HepG2 (cell line): ENCODE measurements around the gene LRRC15. TPM values are rescaled to one million over a fixed set of nuclear protein-coding genes. Genes with fewer than 3 reads are reported as not detected.
A peak's percentile ranks its signal among the peaks of the same experiment; 100 is the strongest.

Experiments
- HNF1A ChIP-seq, 2 experiments: sonication (generic) in 1 of 2; formaldehyde crosslinking in 1 of 2; IDR thresholded peaks; 2 replicates each; pipeline versions ENCODE4 v1.4.0 to v1.6.1; 2016 to 2020; ENCODE audit warnings: borderline replicate concordance in 1 of 2, low read depth in 1 of 2, mild to moderate bottlenecking in 1 of 2, missing genetic modification reagents in 1 of 2
- KAT2B ChIP-seq: fragments of 150-350 bp; IDR thresholded peaks from 2 replicates; pipeline ENCODE4 v1.6.1; 2014; ENCODE audit warnings: low read depth, low read length, borderline replicate concordance
- ZBTB2 ChIP-seq: sonication (generic); formaldehyde crosslinking; IDR thresholded peaks from 2 replicates; pipeline ENCODE4 v1.8.0; 2022; ENCODE audit warnings: low read depth, missing genetic modification reagents
- ZNF275 ChIP-seq: sonication (generic); formaldehyde crosslinking; IDR thresholded peaks from 2 replicates; pipeline ENCODE4 v1.8.0; 2022; ENCODE audit warnings: missing genetic modification reagents, mild to moderate bottlenecking, inconsistent platforms, borderline replicate concordance
- ZNF512 ChIP-seq: sonication (generic); formaldehyde crosslinking; IDR thresholded peaks from 2 replicates; pipeline ENCODE4 v1.4.0; 2020; ENCODE audit warnings: mild to moderate bottlenecking, missing genetic modification reagents
- polyA plus RNA-seq, 8 experiments: library from polyadenylated mRNA; depleted of rRNA in 3 of 8; stranded (reverse) in 7 of 8; unstranded in 1 of 8; fragments of >200 nt; fragmentation: Illumina TruSeq in 4 of 8; extraction: Trizol in 4 of 8; gene quantifications; 2 replicates each; pipeline versions ENCODE4 v1.2.1 to v1.2.3, GENCODE V29; 2011 to 2016; ENCODE audit warnings: low read depth in 4 of 8, missing spikeins in 1 of 8, mixed read lengths in 1 of 8; ENCODE audit not compliant: insufficient read depth in 1 of 8
- total RNA-seq, 5 experiments: library from RNA; depleted of rRNA; stranded (reverse); fragments of >200 nt; fragmentation: Illumina TruSeq; extraction: Trizol; gene quantifications; 2 replicates each; pipeline ENCODE4 v1.2.3, GENCODE V29; 2016; ENCODE audit warnings: low read depth in 1 of 5
- TF ChIP-seq, protein P1 (sequence below): IDR thresholded peaks from 2 replicates; pipeline ENCODE4 v1.6.1; 2016; ENCODE audit warnings: low read depth
- TF ChIP-seq, protein P2 (sequence below): sonication (generic); formaldehyde crosslinking; IDR thresholded peaks from 2 replicates; pipeline ENCODE4 v1.4.0; 2020; ENCODE audit warnings: missing genetic modification reagents, mild to moderate bottlenecking, borderline replicate concordance

The LRRC15 gene
- total and polyA plus RNA-seq, 2 of the 13 experiments (the other 11 are each of a cell fraction or from before 2014, with no cell fraction given): not detected

DNA sequence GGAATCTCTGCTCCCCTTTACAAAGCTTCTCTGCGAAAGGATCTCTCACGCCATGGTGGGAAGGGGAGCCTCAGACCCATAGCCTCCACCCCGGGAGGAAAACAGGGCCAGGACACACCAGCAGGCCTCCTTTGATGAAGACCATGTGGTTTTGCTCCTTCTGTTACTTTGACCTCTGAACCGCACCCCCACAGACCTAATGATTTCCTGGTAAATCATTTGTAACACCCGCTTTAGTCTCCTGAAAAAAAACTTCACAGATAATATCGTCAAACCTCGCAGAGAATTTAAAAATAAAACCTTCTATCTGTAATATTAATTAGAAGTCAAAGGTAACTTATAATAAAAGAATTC, 36.7 kb downstream of the LRRC15 start (continued):
- TF ChIP-seq HNF1A (IDR thresholded peaks at IDR 0.05; ENCODE audit: low read depth): peak; percentile 89
- peak; percentile 33; the same call in 1 of the 2 replicates for TF ChIP-seq HNF1A (CRISPR knock-in tag; IDR thresholded peaks at IDR 0.05; ENCODE audit: borderline replicate concordance)
- no peak for TF ChIP-seq ZNF512 (CRISPR knock-in tag)
- TF ChIP-seq KAT2B: no peak
- TF ChIP-seq, protein P1, sequence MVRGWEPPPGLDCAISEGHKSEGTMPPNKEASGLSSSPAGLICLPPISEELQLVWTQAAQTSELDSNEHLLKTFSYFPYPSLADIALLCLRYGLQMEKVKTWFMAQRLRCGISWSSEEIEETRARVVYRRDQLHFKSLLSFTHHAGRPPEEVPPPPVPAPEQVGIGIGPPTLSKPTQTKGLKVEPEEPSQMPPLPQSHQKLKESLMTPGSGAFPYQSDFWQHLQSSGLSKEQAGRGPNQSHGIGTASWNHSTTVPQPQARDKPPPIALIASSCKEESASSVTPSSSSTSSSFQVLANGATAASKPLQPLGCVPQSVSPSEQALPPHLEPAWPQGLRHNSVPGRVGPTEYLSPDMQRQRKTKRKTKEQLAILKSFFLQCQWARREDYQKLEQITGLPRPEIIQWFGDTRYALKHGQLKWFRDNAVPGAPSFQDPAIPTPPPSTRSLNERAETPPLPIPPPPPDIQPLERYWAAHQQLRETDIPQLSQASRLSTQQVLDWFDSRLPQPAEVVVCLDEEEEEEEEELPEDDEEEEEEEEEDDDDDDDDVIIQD (CRISPR knock-in tag): 0 out of 2 replicates have a peak, but pooled peaks have one; percentile 7
- no peak for TF ChIP-seq ZNF275 (CRISPR knock-in tag)
- TF ChIP-seq ZBTB2: no peak
- TF ChIP-seq, protein P2, sequence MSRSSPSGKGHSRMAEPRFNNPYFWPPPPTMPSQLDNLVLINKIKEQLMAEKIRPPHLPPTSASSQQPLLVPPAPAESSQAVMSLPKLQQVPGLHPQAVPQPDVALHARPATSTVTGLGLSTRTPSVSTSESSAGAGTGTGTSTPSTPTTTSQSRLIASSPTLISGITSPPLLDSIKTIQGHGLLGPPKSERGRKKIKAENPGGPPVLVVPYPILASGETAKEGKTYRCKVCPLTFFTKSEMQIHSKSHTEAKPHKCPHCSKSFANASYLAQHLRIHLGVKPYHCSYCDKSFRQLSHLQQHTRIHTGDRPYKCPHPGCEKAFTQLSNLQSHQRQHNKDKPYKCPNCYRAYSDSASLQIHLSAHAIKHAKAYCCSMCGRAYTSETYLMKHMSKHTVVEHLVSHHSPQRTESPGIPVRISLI (CRISPR knock-in tag): peak; percentile 48; the same call in 1 of the 2 replicates
- TF ChIP-seq, all 625 proteins: peak for 42
